GM10248 (cell line): ENCODE measurements around the gene SREBF2.

Source experiments
- CTCF ChIA-PET: fragments of 300-600 bp; sonication (Branson Sonifier 250); formaldehyde crosslinking; extraction: SDS; loops from one replicate; lab custom pipeline; 2021; ENCODE audit warnings: antibody characterized with exemption; lab: Yijun Ruan, JAX
- POLR2A ChIA-PET: fragments of 350-650 bp; sonication (Branson Sonifier 250); formaldehyde crosslinking; extraction: SDS; loops from one replicate; lab custom pipeline; 2020; ENCODE audit warnings: antibody characterized with exemption; lab: Yijun Ruan, JAX
- DNase-seq: peaks from one replicate; pipeline ENCODE4 v3.0.0; 2012; ENCODE audit errors: extremely low spot score
- CTCF ChIP-seq: IDR thresholded peaks from 2 replicates; pipeline ENCODE4 v1.5.1; 2012; ENCODE audit warnings: mild to moderate bottlenecking, low read depth; ENCODE audit errors: extremely low read depth, missing control alignments, control extremely low read depth

Gene SREBF2

GRCh38 chr22:41810022-41810421 lies 22.9 kb upstream of the SREBF2 start:
- ChIA-PET POLR2A (interaction anchor here (0.7 kb wide), 1 partner anchor 65 kb away, joined by 5 read pairs; no protein-coding TSS in a partner anchor), CTCF (interaction anchor here (0.8 to 3.0 kb wide), 3 partner anchors 9 to 113 kb away, joined by 3 to 9 read pairs (median 3); partner anchors contain the start of gene CCDC134)
- no peak for DNase-seq
- TF ChIP-seq CTCF: no peak

GRCh38 chr22:41812805-41813545 lies 19.9 kb upstream of the SREBF2 start:
- no peak for TF ChIP-seq CTCF
- POLR2A ChIA-PET: no interaction called here
- CTCF ChIA-PET: interaction anchor here (1.0 to 1.9 kb wide), 3 partner anchors 9 to 116 kb away, joined by 4 to 6 read pairs (median 4); partner anchors contain the start of gene CCDC134
- no peak for DNase-seq

- CTCF ChIA-PET: interaction anchor here (0.8 to 1.9 kb wide), 5 partner anchors 9 to 127 kb away, joined by 3 to 6 read pairs (median 4); partner anchors contain the start of gene CCDC134
Observed at GRCh38 chr22:41813726-41814410, 19.0 kb upstream of the SREBF2 start.

GRCh38 chr22:41815716-41816115 lies 17.2 kb upstream of the SREBF2 start:
- DNase-seq: no peak
- POLR2A ChIA-PET: no interaction called here
- CTCF ChIA-PET: interaction anchor here (1.2 to 3.7 kb wide), 4 partner anchors 12 to 125 kb away, joined by 4 to 14 read pairs (median 5); partner anchors contain the start of gene CCDC134
- no peak for TF ChIP-seq CTCF

More at GRCh38 chr22:41813726-41814410, 19.0 kb upstream of the SREBF2 start:
- no peak for DNase-seq
- TF ChIP-seq CTCF: no peak
- POLR2A ChIA-PET: no interaction called here

GRCh38 chr22:41816241-41816640 lies 16.7 kb upstream of the SREBF2 start:
- DNase-seq: no peak
- no peak for TF ChIP-seq CTCF
- CTCF ChIA-PET: interaction anchor here (1.7 to 3.7 kb wide), 3 partner anchors 11 to 125 kb away, joined by 4 to 14 read pairs (median 6); no protein-coding TSS in a partner anchor
- POLR2A ChIA-PET: no interaction called here

GRCh38 chr22:41816871-41817270 lies 16.0 kb upstream of the SREBF2 start:
- ChIA-PET POLR2A (no interaction called here), CTCF (interaction anchor here (1.7 to 3.7 kb wide), 3 partner anchors 11 to 124 kb away, joined by 4 to 14 read pairs (median 6); no protein-coding TSS in a partner anchor)
- TF ChIP-seq CTCF: no peak
- DNase-seq: no peak
